H9 (cell line): ENCODE measurements around the gene NCAM1. TPM values are rescaled to one million over a fixed set of nuclear protein-coding genes. Genes with fewer than 3 reads are reported as not detected.

ENCODE experiments used
- DNase-seq: peaks from one replicate; pipeline ENCODE4 v3.0.0-alpha.2; 2017
- H2AFZ ChIP-seq: one replicate; pipeline ENCODE4 v1.6.1; 2013; ENCODE audit warnings: mild to moderate bottlenecking, low read length, control low read depth, moderate library complexity
- H2AK5ac ChIP-seq: 2 replicates; pipeline ENCODE4 v1.6.1; 2013; ENCODE audit warnings: low read length, control low read depth, mixed read lengths; ENCODE audit not compliant: insufficient read length
- H2BK120ac ChIP-seq: one replicate; pipeline ENCODE4 v1.6.1; 2013; ENCODE audit warnings: low read depth, mild to moderate bottlenecking, low read length, control low read depth, inconsistent platforms; ENCODE audit not compliant: poor library complexity, severe bottlenecking
- H2BK12ac ChIP-seq: 2 replicates; pipeline ENCODE4 v1.6.1; 2013; ENCODE audit warnings: low read length, control low read depth, mixed read lengths, low read depth; ENCODE audit not compliant: insufficient read length
- H2BK15ac ChIP-seq: 2 replicates; pipeline ENCODE4 v1.6.1; 2013; ENCODE audit warnings: low read depth, low read length, control low read depth
- H2BK20ac ChIP-seq: one replicate; pipeline ENCODE4 v1.6.1; 2013; ENCODE audit warnings: low read depth, mild to moderate bottlenecking, low read length, control low read depth, inconsistent platforms; ENCODE audit not compliant: poor library complexity, severe bottlenecking
- H2BK5ac ChIP-seq: 2 replicates; pipeline ENCODE4 v1.6.1; 2013; ENCODE audit warnings: low read length, control low read depth, mixed read lengths; ENCODE audit not compliant: insufficient read length
- H3K14ac ChIP-seq: 2 replicates; pipeline ENCODE4 v1.6.1; 2013; ENCODE audit warnings: low read length, control low read depth; ENCODE audit not compliant: insufficient read depth
- H3K18ac ChIP-seq: 2 replicates; pipeline ENCODE4 v1.6.1; 2013; ENCODE audit warnings: low read depth, mild to moderate bottlenecking, mixed read lengths, low read length, control low read depth; ENCODE audit not compliant: insufficient read length
- H3K23ac ChIP-seq: 2 replicates; pipeline ENCODE4 v1.6.1; 2013; ENCODE audit warnings: low read length, control low read depth, mixed read lengths, low read depth; ENCODE audit not compliant: insufficient read length
- H3K23me2 ChIP-seq: 2 replicates; pipeline ENCODE4 v1.6.1; 2013; ENCODE audit warnings: low read depth, mild to moderate bottlenecking, mixed read lengths, low read length, control low read depth; ENCODE audit not compliant: insufficient read length, poor library complexity, severe bottlenecking
- H3K27ac ChIP-seq: 2 replicates; pipeline ENCODE4 v1.5.1; 2013; ENCODE audit warnings: low read length, control low read depth, mixed read lengths, low read depth; ENCODE audit not compliant: insufficient read length
- H3K27me3 ChIP-seq: 2 replicates; pipeline ENCODE4 v1.6.1; 2013; ENCODE audit warnings: low read length, control low read depth, inconsistent platforms; ENCODE audit not compliant: insufficient read depth
- H3K4ac ChIP-seq: 2 replicates; pipeline ENCODE4 v1.6.1; 2013; ENCODE audit warnings: low read depth, mild to moderate bottlenecking, control low read depth, inconsistent platforms, low read length, moderate library complexity
- H3K4me1 ChIP-seq: 2 replicates; pipeline ENCODE4 v1.6.1; 2013; ENCODE audit warnings: low read length, control low read depth, inconsistent platforms; ENCODE audit not compliant: insufficient read depth
- H3K4me2 ChIP-seq: 2 replicates; pipeline ENCODE4 v1.6.1; 2013; ENCODE audit warnings: low read length, control low read depth, mixed read lengths; ENCODE audit not compliant: insufficient read length, insufficient read depth
- H3K56ac ChIP-seq: 2 replicates; pipeline ENCODE4 v1.6.1; 2013; ENCODE audit warnings: low read depth, mild to moderate bottlenecking, mixed read lengths, low read length, control low read depth; ENCODE audit not compliant: insufficient read length
- H3K79me1 ChIP-seq: 2 replicates; pipeline ENCODE4 v1.6.1; 2013; ENCODE audit warnings: low read depth, mild to moderate bottlenecking, moderate library complexity, low read length, control low read depth, inconsistent platforms; ENCODE audit not compliant: insufficient read depth, poor library complexity, severe bottlenecking
- H3K79me2 ChIP-seq: 2 replicates; pipeline ENCODE4 v1.6.1; 2013; ENCODE audit warnings: low read length, control low read depth, inconsistent platforms; ENCODE audit not compliant: insufficient read depth
- H3K9ac ChIP-seq: 2 replicates; pipeline ENCODE4 v1.6.1; 2013; ENCODE audit warnings: low read length, control low read depth, mixed read lengths; ENCODE audit not compliant: insufficient read length; ENCODE audit errors: extremely low read depth
- H3K9me3 ChIP-seq: one replicate; pipeline ENCODE4 v1.6.1; 2013; ENCODE audit warnings: low read depth, low read length, inconsistent platforms; ENCODE audit not compliant: control insufficient read depth
- H3T11ph ChIP-seq: one replicate; pipeline ENCODE4 v1.6.1; 2013; ENCODE audit warnings: mild to moderate bottlenecking, low read length, control low read depth, inconsistent platforms
- H4K20me1 ChIP-seq: one replicate; pipeline ENCODE4 v1.6.1; 2013; ENCODE audit not compliant: control insufficient read depth, insufficient read length, insufficient read depth
- H4K5ac ChIP-seq: 2 replicates; pipeline ENCODE4 v1.6.1; 2013; ENCODE audit warnings: low read depth, mild to moderate bottlenecking, mixed read lengths, low read length, control low read depth; ENCODE audit not compliant: insufficient read length
- H4K8ac ChIP-seq: replicated peaks from 2 replicates; pipeline ENCODE4 v1.6.1; 2013; ENCODE audit warnings: low read length, control low read depth, mixed read lengths, low read depth; ENCODE audit not compliant: insufficient read length
- H4K91ac ChIP-seq: 2 replicates; pipeline ENCODE4 v1.6.1; 2013; ENCODE audit warnings: low read depth, mild to moderate bottlenecking, moderate library complexity, mixed read lengths, low read length, control low read depth; ENCODE audit not compliant: insufficient read length
- H3K27ac Mint-ChIP-seq, 3 experiments: 2 replicates in 2 of 3; 3 replicates in 1 of 3; pipeline ENCODE4 v1.8.0; 2020 to 2021; ENCODE audit warnings: mixed read lengths in 3 of 3, mild to moderate bottlenecking in 1 of 3, moderate library complexity in 1 of 3
- H3K27me3 Mint-ChIP-seq: 2 replicates; pipeline ENCODE4 v1.8.0; 2021; ENCODE audit warnings: low read depth, mild to moderate bottlenecking, moderate library complexity, mixed read lengths
- H3K36me3 Mint-ChIP-seq, 3 experiments: 2 replicates in 2 of 3; 3 replicates in 1 of 3; pipeline ENCODE4 v1.8.0; 2020 to 2021; ENCODE audit warnings: low read depth in 3 of 3, mixed read lengths in 3 of 3; ENCODE audit not compliant: insufficient read depth in 1 of 3
- H3K4me1 Mint-ChIP-seq, 2 experiments: 2 replicates each; pipeline ENCODE4 v1.8.0; 2020; ENCODE audit warnings: mixed read lengths in 2 of 2
- H3K4me3 Mint-ChIP-seq, 2 experiments: 2 replicates in 1 of 2; 3 replicates in 1 of 2; pipeline ENCODE4 v1.8.0; 2020 to 2021; ENCODE audit warnings: mild to moderate bottlenecking in 2 of 2, mixed read lengths in 2 of 2, moderate library complexity in 1 of 2
- H3K9me3 Mint-ChIP-seq, 2 experiments: 2 replicates in 1 of 2; 3 replicates in 1 of 2; pipeline ENCODE4 v1.8.0; 2020; ENCODE audit warnings: mild to moderate bottlenecking in 2 of 2, mixed read lengths in 2 of 2, moderate library complexity in 1 of 2
- WGBS: extraction: QIAGEN DNeasy Blood & Tissue Kit; methylation state at CpG from one replicate; pipeline ENCODE4 v1.1.7; 2013; ENCODE audit warnings: missing lambda C conversion rate, low lambda C conversion rate, mixed read lengths; ENCODE audit not compliant: insufficient read length; ENCODE audit errors: extremely low coverage; 5-methylcytosine and 5-hydroxymethylcytosine counted together
- total RNA-seq: library from RNA; stranded (reverse); gene quantifications from 2 replicates; pipeline ENCODE4 v1.2.1, GENCODE V29; 2021
- TF ChIP-seq, protein P1 (sequence below): fragments of 200-600 bp; sonication (generic); conservative IDR thresholded peaks from 3 replicates; pipeline ENCODE4 v1.8.0; 2021; ENCODE audit warnings: antibody characterized with exemption, mild to moderate bottlenecking

NCAM1 gene
- total RNA-seq, 1 experiment from 2014 or later, result 2.5 TPM

- Histone ChIP-seq H2BK120ac (no peak overlapping the region), H3K4ac (no peak overlapping the region)
Observed at GRCh38 chr11:113265362-113265761, 304.1 kb downstream of the NCAM1 start.

More at GRCh38 chr11:113265362-113265761, 304.1 kb downstream of the NCAM1 start:
- peaks cover 2 to 6% of the 10 kb centered on the region in 2 experiments for H3K4me1 Mint-ChIP-seq
- H3K36me3 Mint-ChIP-seq, result no peaks in the 10 kb centered on the region; a peak in 1 of 7 replicates
- H3K14ac ChIP-seq, result no peak overlapping the region
- no peak overlapping the region for H4K5ac ChIP-seq
- H3K18ac ChIP-seq, result no peak overlapping the region
- no peak overlapping the region for H4K8ac ChIP-seq
- H3K4me3 Mint-ChIP-seq, result no peak overlapping the region
- H3K4me1 ChIP-seq, result no peaks in the 10 kb centered on the region
- no CpG with 5 or more reads among the region's 2 CpGs for WGBS
- H2BK20ac ChIP-seq, result no peak overlapping the region
- H3K27me3 Mint-ChIP-seq, result no peaks in the 10 kb centered on the region
- no peak overlapping the region for H3K4me2 ChIP-seq
- no peak overlapping the region for H4K91ac ChIP-seq
- H3K9ac ChIP-seq, result no peak overlapping the region
- H3T11ph ChIP-seq, result no peak overlapping the region
- no peak overlapping the region for H3K27ac Mint-ChIP-seq
- H4K20me1 ChIP-seq, result no peaks in the 10 kb centered on the region
- H3K27me3 ChIP-seq, result no peaks in the 10 kb centered on the region
- no peak overlapping the region for H2BK12ac ChIP-seq
- no peaks in the 10 kb centered on the region for H3K79me1 ChIP-seq
- H3K23ac ChIP-seq, result no peak overlapping the region
- TF ChIP-seq, protein P1, sequence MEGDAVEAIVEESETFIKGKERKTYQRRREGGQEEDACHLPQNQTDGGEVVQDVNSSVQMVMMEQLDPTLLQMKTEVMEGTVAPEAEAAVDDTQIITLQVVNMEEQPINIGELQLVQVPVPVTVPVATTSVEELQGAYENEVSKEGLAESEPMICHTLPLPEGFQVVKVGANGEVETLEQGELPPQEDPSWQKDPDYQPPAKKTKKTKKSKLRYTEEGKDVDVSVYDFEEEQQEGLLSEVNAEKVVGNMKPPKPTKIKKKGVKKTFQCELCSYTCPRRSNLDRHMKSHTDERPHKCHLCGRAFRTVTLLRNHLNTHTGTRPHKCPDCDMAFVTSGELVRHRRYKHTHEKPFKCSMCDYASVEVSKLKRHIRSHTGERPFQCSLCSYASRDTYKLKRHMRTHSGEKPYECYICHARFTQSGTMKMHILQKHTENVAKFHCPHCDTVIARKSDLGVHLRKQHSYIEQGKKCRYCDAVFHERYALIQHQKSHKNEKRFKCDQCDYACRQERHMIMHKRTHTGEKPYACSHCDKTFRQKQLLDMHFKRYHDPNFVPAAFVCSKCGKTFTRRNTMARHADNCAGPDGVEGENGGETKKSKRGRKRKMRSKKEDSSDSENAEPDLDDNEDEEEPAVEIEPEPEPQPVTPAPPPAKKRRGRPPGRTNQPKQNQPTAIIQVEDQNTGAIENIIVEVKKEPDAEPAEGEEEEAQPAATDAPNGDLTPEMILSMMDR, result no peak
- no peak overlapping the region for H2AK5ac ChIP-seq
- no peak for DNase-seq
- no peak overlapping the region for H3K56ac ChIP-seq
- H2BK5ac ChIP-seq, result no peak overlapping the region
- no peaks in the 10 kb centered on the region for H3K9me3 ChIP-seq
- H3K9me3 Mint-ChIP-seq, result no peaks in the 10 kb centered on the region
- no peaks in the 10 kb centered on the region for H3K79me2 ChIP-seq
- H3K27ac ChIP-seq, result no peak overlapping the region
- no peak overlapping the region for H2BK15ac ChIP-seq
- H3K23me2 ChIP-seq, result no peaks in the 10 kb centered on the region
- no peak overlapping the region for H2AFZ ChIP-seq
